Measurements from ENCODE around the gene EXPH5.

DNA sequence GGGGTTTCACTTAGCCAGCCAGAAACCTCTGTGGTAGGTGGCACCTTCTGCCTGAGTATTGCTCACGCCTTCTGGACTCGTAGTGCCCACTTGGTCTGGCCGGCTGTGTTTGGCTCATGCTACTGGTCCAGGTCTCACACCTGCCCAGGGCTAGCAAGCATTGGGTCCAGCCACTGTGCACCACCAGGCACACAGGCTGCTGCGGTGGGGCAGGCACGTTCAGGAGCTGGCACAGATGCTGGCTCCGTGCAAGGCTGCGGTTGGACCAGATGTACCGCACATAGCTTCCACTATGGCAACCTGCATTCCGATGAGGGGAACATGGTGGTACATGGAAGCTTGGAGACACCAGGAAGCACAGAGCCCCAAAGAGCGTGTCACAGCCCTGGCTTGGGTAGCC lies 34.8 kb upstream of the EXPH5 start:
- TF ChIP-seq, protein P1, sequence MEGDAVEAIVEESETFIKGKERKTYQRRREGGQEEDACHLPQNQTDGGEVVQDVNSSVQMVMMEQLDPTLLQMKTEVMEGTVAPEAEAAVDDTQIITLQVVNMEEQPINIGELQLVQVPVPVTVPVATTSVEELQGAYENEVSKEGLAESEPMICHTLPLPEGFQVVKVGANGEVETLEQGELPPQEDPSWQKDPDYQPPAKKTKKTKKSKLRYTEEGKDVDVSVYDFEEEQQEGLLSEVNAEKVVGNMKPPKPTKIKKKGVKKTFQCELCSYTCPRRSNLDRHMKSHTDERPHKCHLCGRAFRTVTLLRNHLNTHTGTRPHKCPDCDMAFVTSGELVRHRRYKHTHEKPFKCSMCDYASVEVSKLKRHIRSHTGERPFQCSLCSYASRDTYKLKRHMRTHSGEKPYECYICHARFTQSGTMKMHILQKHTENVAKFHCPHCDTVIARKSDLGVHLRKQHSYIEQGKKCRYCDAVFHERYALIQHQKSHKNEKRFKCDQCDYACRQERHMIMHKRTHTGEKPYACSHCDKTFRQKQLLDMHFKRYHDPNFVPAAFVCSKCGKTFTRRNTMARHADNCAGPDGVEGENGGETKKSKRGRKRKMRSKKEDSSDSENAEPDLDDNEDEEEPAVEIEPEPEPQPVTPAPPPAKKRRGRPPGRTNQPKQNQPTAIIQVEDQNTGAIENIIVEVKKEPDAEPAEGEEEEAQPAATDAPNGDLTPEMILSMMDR (IDR thresholded peaks at IDR 0.05; ENCODE audit: insufficient read depth, low read length) = no peak
- TF ChIP-seq REST (IDR thresholded peaks at IDR 0.05; ENCODE audit: insufficient replicate concordance, low read depth) (no peak), POLR2AphosphoS5 (IDR thresholded peaks at IDR 0.05; ENCODE audit: low read depth) (no peak), GABPA (IDR thresholded peaks at IDR 0.05; ENCODE audit: low read depth) (no peak), SPI1 (IDR thresholded peaks at IDR 0.05; ENCODE audit: borderline replicate concordance, low read depth) (no peak)

All from HL-60 (cell line).